PFSK-1 (cell line): ENCODE results near the gene ZNF530.

Experiments used
- POLR2AphosphoS5 ChIP-seq: IDR thresholded peaks from 2 replicates; pipeline ENCODE4 v1.6.1; 2012; ENCODE audit warnings: low read depth, mild to moderate bottlenecking, control low read depth, low read length, moderate library complexity
- REST ChIP-seq, 2 experiments: IDR thresholded peaks; 2 replicates each; pipeline versions ENCODE4 v1.6.1 to v1.8.0; 2011 to 2012; ENCODE audit warnings: low read depth in 2 of 2, low read length in 2 of 2, control low read depth in 1 of 2, inconsistent platforms in 1 of 2, mild to moderate bottlenecking in 1 of 2, moderate library complexity in 1 of 2; ENCODE audit not compliant: insufficient read depth in 1 of 2

- TF ChIP-seq POLR2AphosphoS5 (0 out of 2 replicates have a peak, but pooled peaks have one; percentile 0), REST (IDR thresholded peaks at IDR 0.05; ENCODE audit: insufficient read depth in 1 of 2, low read depth in 2 of 2, low read length in 2 of 2) (no peak)
Measured at GRCh38 chr19:57570707-57571106, 29.0 kb upstream of the ZNF530 start.
